Measurements from ENCODE around the gene EXT2.

- TF ChIP-seq TCF12 (IDR thresholded peaks at IDR 0.05; ENCODE audit: low read depth, low read length) (no peak), POLR2A (IDR thresholded peaks at IDR 0.05; ENCODE audit: low read depth, low read length) (no peak), CTCF (IDR thresholded peaks at IDR 0.05 in 2 of 3, conservative IDR thresholded peaks at IDR 0.05 in 1 of 3; ENCODE audit: control insufficient read depth in 2 of 3, extremely low read depth in 1 of 3, insufficient read depth in 1 of 3, low read depth in 3 of 3, low read length in 3 of 3) (no peak), EP300 (IDR thresholded peaks at IDR 0.05; ENCODE audit: borderline replicate concordance in 1 of 2, control insufficient read depth in 1 of 2, low read depth in 2 of 2, low read length in 2 of 2) (no peak), CHD2 (IDR thresholded peaks at IDR 0.05; ENCODE audit: borderline replicate concordance, low read depth, low read length) (no peak), POLR2AphosphoS2 (IDR thresholded peaks at IDR 0.05; ENCODE audit: low read depth, low read length) (no peak), REST (IDR thresholded peaks at IDR 0.05; ENCODE audit: low read depth, low read length) (no peak), YY1 (IDR thresholded peaks at IDR 0.05; ENCODE audit: low read depth, low read length) (no peak), SRF (IDR thresholded peaks at IDR 0.05; ENCODE audit: low read depth in 2 of 2, low read length in 2 of 2) (no peak), SUZ12 (IDR thresholded peaks at IDR 0.05; ENCODE audit: unreplicated experiment) (no peak), EZH2 (IDR thresholded peaks at IDR 0.05; ENCODE audit: borderline replicate concordance, control insufficient read depth, low read depth, low read length) (no peak), SMC3 (IDR thresholded peaks at IDR 0.05; ENCODE audit: borderline replicate concordance, low read length) (no peak), SIN3A (IDR thresholded peaks at IDR 0.05; ENCODE audit: low read depth, low read length) (no peak)
- TF ChIP-seq, protein P1, sequence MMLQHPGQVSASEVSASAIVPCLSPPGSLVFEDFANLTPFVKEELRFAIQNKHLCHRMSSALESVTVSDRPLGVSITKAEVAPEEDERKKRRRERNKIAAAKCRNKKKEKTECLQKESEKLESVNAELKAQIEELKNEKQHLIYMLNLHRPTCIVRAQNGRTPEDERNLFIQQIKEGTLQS (IDR thresholded peaks at IDR 0.05; ENCODE audit: borderline replicate concordance, extremely low read depth, low read depth, low read length): no peak
Measured at GRCh38 chr11:44264438-44264749, 168.9 kb downstream of the EXT2 start.

All from GM12878 (cell line).